Esophagus muscularis mucosa (tissue), 4 donors: ENCODE data around the gene DYRK2.

Source experiments
- CTCF ChIP-seq, 3 experiments: fragments of 200-600 bp in 2 of 3; fragments of 450-650 bp in 1 of 3; sonication (generic) in 2 of 3; IDR thresholded peaks; one replicate each; pipeline ENCODE4 v1.5.1; 2017 to 2019; ENCODE audit warnings: antibody characterized with exemption in 3 of 3, mild to moderate bottlenecking in 2 of 3, moderate library complexity in 1 of 3
- EP300 ChIP-seq: sonication (generic); formaldehyde crosslinking; IDR thresholded peaks from one replicate; pipeline ENCODE4 v1.6.1; 2017; ENCODE audit warnings: antibody characterized with exemption
- POLR2A ChIP-seq: fragments of 450-650 bp; IDR thresholded peaks from one replicate; pipeline ENCODE4 v1.6.1; 2017; ENCODE audit warnings: antibody characterized with exemption, moderate library complexity, mild to moderate bottlenecking, low read depth
- POLR2AphosphoS5 ChIP-seq, 2 donors: sonication (generic); formaldehyde crosslinking; IDR thresholded peaks; one replicate each; pipeline ENCODE4 v1.6.1; 2017; ENCODE audit warnings: antibody characterized with exemption in 2 of 2

DNA sequence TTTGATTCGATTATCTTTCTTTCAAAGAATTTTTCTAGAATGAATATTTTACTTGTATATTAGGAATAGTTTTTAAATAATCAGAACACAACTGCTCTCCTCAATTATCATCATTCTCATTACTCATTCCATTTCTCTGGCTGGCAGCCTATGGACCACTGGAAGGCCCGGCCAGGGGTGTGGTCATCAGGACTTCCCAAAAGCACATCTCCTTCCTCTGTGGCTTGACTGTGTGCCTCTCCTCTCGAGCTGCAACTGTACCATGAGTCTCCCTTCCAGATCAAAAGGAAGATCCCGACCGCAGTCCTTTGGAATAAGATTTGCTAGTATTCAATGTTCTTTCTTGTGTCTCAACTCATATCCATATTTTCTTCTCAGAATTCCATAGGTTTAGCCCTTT is 42.7 kb downstream of the DYRK2 start:
- TF ChIP-seq POLR2AphosphoS5 (IDR thresholded peaks at IDR 0.05), result no peak
- TF ChIP-seq CTCF (IDR thresholded peaks at IDR 0.05), result no peak
- TF ChIP-seq EP300, result no peak
- TF ChIP-seq POLR2A, result no peak
